NCI-H2196 treated with DMSO at 0.1 percent for 48 hours (cell line): ENCODE data around the gene CYP27A1.
"Not testable (repeated sequence)": the region's sequence is repeated elsewhere in the genome, so short reads cannot be mapped to it uniquely, and the experiment has no call there.

Experiments
- DNase-seq: peaks from one replicate; lab custom pipeline; 2025; ENCODE audit not compliant: unreplicated experiment; lab: John Stamatoyannopoulos, UW

CYP27A1 gene

GRCh38 chr2:218830526-218831306 is 48.8 kb downstream of the CYP27A1 start:
- no peak for DNase-seq

DNA sequence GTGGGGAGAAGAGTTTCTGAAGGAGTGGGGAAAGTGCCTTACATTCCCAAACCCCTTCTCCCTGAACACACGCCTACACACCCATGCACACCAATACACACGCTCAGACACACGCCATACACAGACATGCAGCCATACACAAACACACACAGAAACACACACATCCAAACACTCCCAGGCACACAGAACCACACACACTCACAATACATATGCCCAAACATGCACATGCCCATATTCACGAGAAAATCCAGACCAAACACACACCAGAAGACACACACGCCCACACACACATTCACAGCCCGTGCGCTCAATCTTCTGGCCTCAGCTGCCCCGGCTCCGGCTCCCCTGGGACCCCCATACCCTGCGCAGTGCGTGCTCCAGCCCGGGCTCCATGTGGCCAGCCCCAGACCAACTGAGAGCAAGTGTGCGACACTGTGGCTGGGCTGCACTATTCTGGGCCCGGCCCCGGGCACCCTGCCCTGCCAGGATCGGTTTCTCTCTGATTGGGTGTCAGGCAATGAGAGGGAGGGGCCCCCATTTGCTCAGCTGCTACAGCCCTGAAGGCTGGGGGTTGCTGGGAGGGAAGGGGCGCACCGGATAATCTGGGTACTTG is 49.5 kb downstream of the CYP27A1 start, which contains the start of gene PRKAG3:
Gene PRKAG3, minus strand, starts transcription at position 426 of the 613 bp plus-strand sequence.
- DNase-seq = no peak

DNA sequence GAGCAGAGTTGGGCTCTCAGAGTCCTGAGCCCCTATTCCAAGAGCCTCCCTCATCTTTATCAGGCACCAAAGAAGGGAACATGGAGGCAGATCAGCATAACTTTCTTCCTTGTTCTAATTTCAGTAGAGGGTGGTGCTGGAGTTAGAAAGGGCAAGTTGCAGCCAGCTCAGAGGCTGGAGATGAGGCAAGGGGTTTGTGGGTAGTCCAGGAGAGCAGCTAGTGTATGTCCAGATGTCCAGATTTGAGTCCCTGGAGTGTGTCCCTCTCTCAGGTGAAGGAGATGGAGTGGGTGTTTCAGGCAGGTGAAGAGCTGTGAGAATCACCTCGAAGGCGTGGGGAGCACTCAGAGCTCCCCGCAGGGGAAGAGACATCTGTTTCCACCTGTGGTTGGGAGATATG is 50.1 kb downstream of the CYP27A1 start:
- DNase-seq = no peak

- no peak for DNase-seq
Measured at GRCh38 chr2:218832520-218832919, 50.6 kb downstream of the CYP27A1 start.

- DNase-seq = no peak
Measured at GRCh38 chr2:218833023-218833609, 51.2 kb downstream of the CYP27A1 start.

GRCh38 chr2:218834685-218835084 is 52.7 kb downstream of the CYP27A1 start:
- no peak for DNase-seq

DNA sequence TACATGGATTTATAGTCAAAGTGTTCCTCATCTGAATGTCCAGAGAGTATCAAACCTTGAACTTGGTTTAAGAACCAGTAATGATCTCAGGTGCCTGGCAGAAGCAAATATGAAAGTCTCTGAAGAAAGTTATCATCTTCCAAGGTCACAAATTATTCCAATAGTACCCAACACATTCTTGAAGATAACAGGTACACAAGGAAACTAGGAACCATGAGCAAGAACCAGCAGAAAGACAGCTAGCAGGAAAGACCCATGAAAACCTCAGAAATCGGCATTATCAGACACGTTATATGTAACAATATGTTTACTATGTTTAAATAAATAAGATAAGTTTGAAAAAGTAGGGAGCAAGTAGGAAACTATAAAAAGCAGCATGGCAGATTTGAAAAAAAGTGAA is 55.5 kb downstream of the CYP27A1 start:
- DNase-seq = no peak

DNA sequence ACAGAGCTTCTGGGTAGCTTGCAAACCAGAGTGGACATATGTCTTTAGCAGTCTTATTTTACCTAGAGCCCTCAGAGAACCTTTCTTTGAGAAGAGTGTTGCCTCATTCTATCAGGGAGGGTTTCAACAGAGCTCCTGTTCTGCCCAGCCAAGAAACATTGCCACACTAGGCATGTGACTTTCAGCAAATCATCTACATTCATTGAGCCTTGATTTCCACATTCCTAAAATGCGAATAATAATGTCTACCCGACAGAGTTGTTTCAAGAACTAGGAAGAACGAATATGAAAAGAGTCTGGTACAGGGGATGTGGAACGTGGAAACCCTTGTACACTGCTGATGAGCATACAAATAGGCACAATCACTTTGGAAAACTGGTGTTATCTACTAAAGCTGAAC is 57.5 kb downstream of the CYP27A1 start:
- DNase-seq = no peak

DNA sequence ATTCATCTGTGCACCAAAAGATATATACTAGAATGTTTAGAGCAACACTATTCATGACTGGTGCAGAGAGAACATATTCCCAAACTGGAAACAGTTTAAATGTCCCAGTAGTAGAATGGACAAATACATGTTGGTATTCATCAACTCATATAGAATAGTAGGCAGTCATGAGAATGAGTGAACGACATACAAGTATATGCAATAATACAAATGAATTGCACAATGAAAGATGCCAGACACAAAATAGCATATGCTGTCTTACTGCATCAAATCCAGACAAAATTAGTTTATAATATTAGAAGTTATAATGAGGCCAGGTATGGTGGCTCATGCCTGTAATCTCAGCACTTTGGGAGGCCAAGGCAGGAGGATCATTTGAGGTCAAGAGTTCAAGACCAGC is 57.9 kb downstream of the CYP27A1 start:
- no peak for DNase-seq

DNA sequence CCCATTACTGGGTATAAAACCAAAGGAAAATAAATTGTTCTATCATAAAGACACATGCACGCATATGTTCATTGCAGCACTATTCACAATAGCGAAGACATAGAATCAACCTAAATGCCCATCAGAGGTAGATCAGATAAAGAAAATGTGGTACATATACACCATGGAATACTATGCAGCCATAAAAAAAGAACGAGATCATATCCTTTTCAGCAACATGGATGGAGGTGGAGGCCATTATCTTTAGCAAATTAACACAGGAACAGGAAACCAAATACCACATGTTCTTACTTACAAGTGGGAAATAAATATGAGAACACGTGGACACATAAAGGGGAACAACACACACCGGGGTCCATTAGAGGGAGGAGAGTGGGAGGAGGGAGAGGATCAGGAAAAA is 62.4 kb downstream of the CYP27A1 start:
- not testable (repeated sequence) for DNase-seq

- DNase-seq = not testable (repeated sequence)
Measured at GRCh38 chr2:218846963-218847362, 65.0 kb downstream of the CYP27A1 start.

GRCh38 chr2:218849721-218850120 is 67.8 kb downstream of the CYP27A1 start:
- DNase-seq = no peak

DNA sequence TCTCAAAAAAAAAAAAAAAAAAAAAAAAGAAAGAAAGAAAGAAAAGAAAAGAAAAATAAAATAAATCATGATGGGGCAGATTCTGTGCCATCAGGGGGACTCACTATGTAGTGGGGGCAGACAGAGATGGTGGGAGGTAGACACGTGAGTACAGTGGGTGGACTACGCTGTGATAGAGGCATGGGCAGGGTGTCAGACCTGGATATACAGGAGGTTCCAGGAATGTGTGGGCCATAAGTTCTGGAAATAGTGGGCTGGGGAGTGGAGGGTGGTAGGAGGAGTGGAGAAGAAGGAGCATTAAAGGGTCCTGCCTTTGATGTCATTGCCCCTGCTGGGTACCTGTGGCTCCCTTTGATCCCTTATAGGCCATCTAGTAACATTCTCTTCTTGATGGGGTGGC is 68.8 kb downstream of the CYP27A1 start:
- DNase-seq = no peak

DNA sequence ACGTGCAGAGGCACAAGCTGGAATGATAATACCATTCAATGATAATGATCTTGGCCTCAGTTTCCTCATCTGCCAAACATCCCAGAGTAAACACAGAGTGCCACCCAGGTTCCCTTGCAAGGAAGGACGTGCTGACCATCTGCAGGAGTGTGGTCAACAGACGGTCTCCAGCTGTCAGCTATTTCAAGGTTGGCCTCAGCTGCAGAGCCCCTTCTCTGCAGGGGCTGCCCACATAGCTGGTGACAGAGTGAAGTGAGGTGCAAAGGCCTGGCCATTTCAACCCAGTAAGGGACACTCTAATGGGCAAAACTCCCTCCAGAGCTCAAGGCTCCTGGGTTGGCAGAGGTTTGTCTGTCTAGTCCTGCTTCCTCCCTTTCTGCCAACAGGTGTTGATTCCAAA is 69.3 kb downstream of the CYP27A1 start:
- no peak for DNase-seq

GRCh38 chr2:218852911-218853667 is 71.1 kb downstream of the CYP27A1 start:
- DNase-seq = peak; percentile 31

GRCh38 chr2:218853766-218854165 is 71.8 kb downstream of the CYP27A1 start:
- DNase-seq = no peak

- no peak for DNase-seq
Measured at GRCh38 chr2:218854860-218855259, 72.9 kb downstream of the CYP27A1 start.

- DNase-seq = no peak
Measured at GRCh38 chr2:218855305-218856166, 73.6 kb downstream of the CYP27A1 start.

- no peak for DNase-seq
Measured at GRCh38 chr2:218856167-218856895, 74.4 kb downstream of the CYP27A1 start.

DNA sequence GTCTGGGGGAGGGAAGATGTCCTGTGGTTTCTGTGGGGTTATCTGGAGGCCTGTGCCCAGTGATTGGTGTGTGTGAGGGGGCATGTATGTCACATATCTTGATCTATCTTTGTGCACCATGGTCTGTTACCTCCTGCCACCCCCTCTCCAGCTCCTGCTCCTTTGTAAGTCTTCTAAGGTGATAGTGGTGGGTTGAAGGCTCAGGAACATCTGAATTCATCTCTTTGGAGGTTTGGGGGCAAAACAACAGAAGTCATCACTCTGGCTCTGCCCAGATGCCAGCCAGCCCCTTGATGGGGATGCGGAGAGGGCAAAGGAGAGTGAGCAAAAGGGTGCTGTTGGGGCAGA is 74.9 kb downstream of the CYP27A1 start:
- DNase-seq = no peak
